HUDEP-2 (cell line): ENCODE measurements around the gene LRRC1.

Source experiments
- DNase-seq, 76 experiments: peaks; one replicate each; lab custom pipeline; 2025; ENCODE audit not compliant: unreplicated experiment in 76 of 76; lab: John Stamatoyannopoulos, UW

The LRRC1 gene

GRCh38 chr6:53919881-53920360 lies 125.1 kb downstream of the LRRC1 start:
- no peak for DNase-seq

GRCh38 chr6:53920881-53921280 lies 126.1 kb downstream of the LRRC1 start:
- DNase-seq, result no peak

- DNase-seq, result no peak
These were observed 126.8 kb downstream of the LRRC1 start for GRCh38 chr6:53921639-53922038.

- DNase-seq, result no peak
These were observed 127.8 kb downstream of the LRRC1 start for GRCh38 chr6:53922539-53922981.

GRCh38 chr6:53924277-53924676 lies 129.5 kb downstream of the LRRC1 start:
- DNase-seq, result no peak

GRCh38 chr6:53924821-53925422 lies 130.1 kb downstream of the LRRC1 start:
- no peak for DNase-seq

- no peak for DNase-seq
These were observed 131.1 kb downstream of the LRRC1 start for GRCh38 chr6:53925891-53926290.

- no peak for DNase-seq
These were observed 131.7 kb downstream of the LRRC1 start for GRCh38 chr6:53926505-53926904.

- DNase-seq, result no peak
These were observed 133.8 kb downstream of the LRRC1 start for GRCh38 chr6:53928641-53929040.

GRCh38 chr6:53929041-53929820 lies 134.4 kb downstream of the LRRC1 start:
- DNase-seq, result no peak

- no peak for DNase-seq
These were observed 135.0 kb downstream of the LRRC1 start for GRCh38 chr6:53929821-53930120.

GRCh38 chr6:53930330-53930729 lies 135.5 kb downstream of the LRRC1 start:
- no peak for DNase-seq

GRCh38 chr6:53931086-53931485 lies 136.3 kb downstream of the LRRC1 start:
- no peak for DNase-seq

- no peak for DNase-seq
These were observed 137.7 kb downstream of the LRRC1 start for GRCh38 chr6:53932516-53932915.

GRCh38 chr6:53934023-53934422 lies 139.2 kb downstream of the LRRC1 start:
- DNase-seq, result no peak

- no peak for DNase-seq
These were observed 142.7 kb downstream of the LRRC1 start for GRCh38 chr6:53937461-53937860.

GRCh38 chr6:53938810-53939209 lies 144.0 kb downstream of the LRRC1 start:
- no peak for DNase-seq

- DNase-seq, result no peak
These were observed 145.0 kb downstream of the LRRC1 start for GRCh38 chr6:53939830-53940229.

- no peak for DNase-seq
These were observed 148.6 kb downstream of the LRRC1 start for GRCh38 chr6:53943395-53943794.

GRCh38 chr6:53944091-53944490 lies 149.3 kb downstream of the LRRC1 start:
- DNase-seq, result no peak

- no peak for DNase-seq
These were observed 149.7 kb downstream of the LRRC1 start for GRCh38 chr6:53944543-53944942.

GRCh38 chr6:53945765-53946407 lies 151.1 kb downstream of the LRRC1 start:
- DNase-seq, result no peak
